H9 (cell line): ENCODE results near the gene DPYD. TPM values are rescaled to one million over a fixed set of nuclear protein-coding genes. Genes with fewer than 3 reads are reported as not detected.

ENCODE experiments used
- DNase-seq: peaks from one replicate; pipeline ENCODE4 v3.0.0-alpha.2; 2017
- H2AFZ ChIP-seq: one replicate; pipeline ENCODE4 v1.6.1; 2013; ENCODE audit warnings: mild to moderate bottlenecking, low read length, control low read depth, moderate library complexity
- H2AK5ac ChIP-seq: 2 replicates; pipeline ENCODE4 v1.6.1; 2013; ENCODE audit warnings: low read length, control low read depth, mixed read lengths; ENCODE audit not compliant: insufficient read length
- H2BK120ac ChIP-seq: one replicate; pipeline ENCODE4 v1.6.1; 2013; ENCODE audit warnings: low read depth, mild to moderate bottlenecking, low read length, control low read depth, inconsistent platforms; ENCODE audit not compliant: poor library complexity, severe bottlenecking
- H2BK12ac ChIP-seq: 2 replicates; pipeline ENCODE4 v1.6.1; 2013; ENCODE audit warnings: low read length, control low read depth, mixed read lengths, low read depth; ENCODE audit not compliant: insufficient read length
- H2BK15ac ChIP-seq: 2 replicates; pipeline ENCODE4 v1.6.1; 2013; ENCODE audit warnings: low read depth, low read length, control low read depth
- H2BK20ac ChIP-seq: one replicate; pipeline ENCODE4 v1.6.1; 2013; ENCODE audit warnings: low read depth, mild to moderate bottlenecking, low read length, control low read depth, inconsistent platforms; ENCODE audit not compliant: poor library complexity, severe bottlenecking
- H2BK5ac ChIP-seq: 2 replicates; pipeline ENCODE4 v1.6.1; 2013; ENCODE audit warnings: low read length, control low read depth, mixed read lengths; ENCODE audit not compliant: insufficient read length
- H3K14ac ChIP-seq: 2 replicates; pipeline ENCODE4 v1.6.1; 2013; ENCODE audit warnings: low read length, control low read depth; ENCODE audit not compliant: insufficient read depth
- H3K18ac ChIP-seq: 2 replicates; pipeline ENCODE4 v1.6.1; 2013; ENCODE audit warnings: low read depth, mild to moderate bottlenecking, mixed read lengths, low read length, control low read depth; ENCODE audit not compliant: insufficient read length
- H3K23ac ChIP-seq: 2 replicates; pipeline ENCODE4 v1.6.1; 2013; ENCODE audit warnings: low read length, control low read depth, mixed read lengths, low read depth; ENCODE audit not compliant: insufficient read length
- H3K23me2 ChIP-seq: 2 replicates; pipeline ENCODE4 v1.6.1; 2013; ENCODE audit warnings: low read depth, mild to moderate bottlenecking, mixed read lengths, low read length, control low read depth; ENCODE audit not compliant: insufficient read length, poor library complexity, severe bottlenecking
- H3K27ac ChIP-seq: 2 replicates; pipeline ENCODE4 v1.5.1; 2013; ENCODE audit warnings: low read length, control low read depth, mixed read lengths, low read depth; ENCODE audit not compliant: insufficient read length
- H3K27me3 ChIP-seq: 2 replicates; pipeline ENCODE4 v1.6.1; 2013; ENCODE audit warnings: low read length, control low read depth, inconsistent platforms; ENCODE audit not compliant: insufficient read depth
- H3K4ac ChIP-seq: 2 replicates; pipeline ENCODE4 v1.6.1; 2013; ENCODE audit warnings: low read depth, mild to moderate bottlenecking, control low read depth, inconsistent platforms, low read length, moderate library complexity
- H3K4me1 ChIP-seq: 2 replicates; pipeline ENCODE4 v1.6.1; 2013; ENCODE audit warnings: low read length, control low read depth, inconsistent platforms; ENCODE audit not compliant: insufficient read depth
- H3K4me2 ChIP-seq: 2 replicates; pipeline ENCODE4 v1.6.1; 2013; ENCODE audit warnings: low read length, control low read depth, mixed read lengths; ENCODE audit not compliant: insufficient read length, insufficient read depth
- H3K56ac ChIP-seq: 2 replicates; pipeline ENCODE4 v1.6.1; 2013; ENCODE audit warnings: low read depth, mild to moderate bottlenecking, mixed read lengths, low read length, control low read depth; ENCODE audit not compliant: insufficient read length
- H3K79me1 ChIP-seq: 2 replicates; pipeline ENCODE4 v1.6.1; 2013; ENCODE audit warnings: low read depth, mild to moderate bottlenecking, moderate library complexity, low read length, control low read depth, inconsistent platforms; ENCODE audit not compliant: insufficient read depth, poor library complexity, severe bottlenecking
- H3K79me2 ChIP-seq: 2 replicates; pipeline ENCODE4 v1.6.1; 2013; ENCODE audit warnings: low read length, control low read depth, inconsistent platforms; ENCODE audit not compliant: insufficient read depth
- H3K9ac ChIP-seq: 2 replicates; pipeline ENCODE4 v1.6.1; 2013; ENCODE audit warnings: low read length, control low read depth, mixed read lengths; ENCODE audit not compliant: insufficient read length; ENCODE audit errors: extremely low read depth
- H3K9me3 ChIP-seq: one replicate; pipeline ENCODE4 v1.6.1; 2013; ENCODE audit warnings: low read depth, low read length, inconsistent platforms; ENCODE audit not compliant: control insufficient read depth
- H3T11ph ChIP-seq: one replicate; pipeline ENCODE4 v1.6.1; 2013; ENCODE audit warnings: mild to moderate bottlenecking, low read length, control low read depth, inconsistent platforms
- H4K20me1 ChIP-seq: one replicate; pipeline ENCODE4 v1.6.1; 2013; ENCODE audit not compliant: control insufficient read depth, insufficient read length, insufficient read depth
- H4K5ac ChIP-seq: 2 replicates; pipeline ENCODE4 v1.6.1; 2013; ENCODE audit warnings: low read depth, mild to moderate bottlenecking, mixed read lengths, low read length, control low read depth; ENCODE audit not compliant: insufficient read length
- H4K8ac ChIP-seq: replicated peaks from 2 replicates; pipeline ENCODE4 v1.6.1; 2013; ENCODE audit warnings: low read length, control low read depth, mixed read lengths, low read depth; ENCODE audit not compliant: insufficient read length
- H4K91ac ChIP-seq: 2 replicates; pipeline ENCODE4 v1.6.1; 2013; ENCODE audit warnings: low read depth, mild to moderate bottlenecking, moderate library complexity, mixed read lengths, low read length, control low read depth; ENCODE audit not compliant: insufficient read length
- H3K27ac Mint-ChIP-seq, 3 experiments: 2 replicates in 2 of 3; 3 replicates in 1 of 3; pipeline ENCODE4 v1.8.0; 2020 to 2021; ENCODE audit warnings: mixed read lengths in 3 of 3, mild to moderate bottlenecking in 1 of 3, moderate library complexity in 1 of 3
- H3K27me3 Mint-ChIP-seq: 2 replicates; pipeline ENCODE4 v1.8.0; 2021; ENCODE audit warnings: low read depth, mild to moderate bottlenecking, moderate library complexity, mixed read lengths
- H3K36me3 Mint-ChIP-seq, 3 experiments: 2 replicates in 2 of 3; 3 replicates in 1 of 3; pipeline ENCODE4 v1.8.0; 2020 to 2021; ENCODE audit warnings: low read depth in 3 of 3, mixed read lengths in 3 of 3; ENCODE audit not compliant: insufficient read depth in 1 of 3
- H3K4me1 Mint-ChIP-seq, 2 experiments: 2 replicates each; pipeline ENCODE4 v1.8.0; 2020; ENCODE audit warnings: mixed read lengths in 2 of 2
- H3K4me3 Mint-ChIP-seq, 2 experiments: 2 replicates in 1 of 2; 3 replicates in 1 of 2; pipeline ENCODE4 v1.8.0; 2020 to 2021; ENCODE audit warnings: mild to moderate bottlenecking in 2 of 2, mixed read lengths in 2 of 2, moderate library complexity in 1 of 2
- H3K9me3 Mint-ChIP-seq, 2 experiments: 2 replicates in 1 of 2; 3 replicates in 1 of 2; pipeline ENCODE4 v1.8.0; 2020; ENCODE audit warnings: mild to moderate bottlenecking in 2 of 2, mixed read lengths in 2 of 2, moderate library complexity in 1 of 2
- CTCF ChIP-seq: fragments of 200-600 bp; sonication (generic); conservative IDR thresholded peaks from 3 replicates; pipeline ENCODE4 v1.8.0; 2021; ENCODE audit warnings: antibody characterized with exemption, mild to moderate bottlenecking
- total RNA-seq: library from RNA; stranded (reverse); gene quantifications from 2 replicates; pipeline ENCODE4 v1.2.1, GENCODE V29; 2021

Gene DPYD
- total RNA-seq, 1 experiment from 2014 or later, result 0.37 TPM

GRCh38 chr1:97051823-97052222, 869.0 kb downstream of the DPYD start:
- H4K5ac ChIP-seq, result no peak overlapping the region
- peaks cover 6 to 18% of the 10 kb centered on the region in 2 experiments for H3K4me1 Mint-ChIP-seq
- H3K4me1 ChIP-seq, result no peaks in the 10 kb centered on the region
- no peaks in the 10 kb centered on the region for H3K79me2 ChIP-seq
- no peak overlapping the region for H3K4me3 Mint-ChIP-seq
- H4K8ac ChIP-seq, result no peak overlapping the region
- no peak overlapping the region for H3T11ph ChIP-seq
- H3K23me2 ChIP-seq, result no peaks in the 10 kb centered on the region
- H3K9me3 Mint-ChIP-seq, result peaks cover 19 to 20% of the 10 kb centered on the region in 2 experiments
- H3K27me3 Mint-ChIP-seq, result no peaks in the 10 kb centered on the region
- no peak overlapping the region; a peak in 1 of 7 replicates for H3K27ac Mint-ChIP-seq
- TF ChIP-seq CTCF, result no peak
- no peak overlapping the region for H3K23ac ChIP-seq
- H2BK12ac ChIP-seq, result no peak overlapping the region
- no peak overlapping the region for H4K91ac ChIP-seq
- H3K4ac ChIP-seq, result no peak overlapping the region
- H3K9me3 ChIP-seq, result peaks cover 6% of the 10 kb centered on the region
- no peak overlapping the region for H3K9ac ChIP-seq
- no peaks in the 10 kb centered on the region for H3K27me3 ChIP-seq
- no peak overlapping the region for H3K4me2 ChIP-seq
- H3K56ac ChIP-seq, result no peak overlapping the region
- no peak overlapping the region for H3K18ac ChIP-seq
- no peak overlapping the region for H2BK15ac ChIP-seq
- no peaks in the 10 kb centered on the region for H3K79me1 ChIP-seq
- DNase-seq, result no peak
- H2AK5ac ChIP-seq, result no peak overlapping the region
- H3K27ac ChIP-seq, result no peak overlapping the region
- no peak overlapping the region for H2AFZ ChIP-seq
- no peak overlapping the region for H3K14ac ChIP-seq
- no peak overlapping the region for H2BK20ac ChIP-seq
- H4K20me1 ChIP-seq, result no peaks in the 10 kb centered on the region
- no peak overlapping the region for H2BK120ac ChIP-seq
- peaks cover 12 to 21% (median 18%) of the 10 kb centered on the region in 3 experiments for H3K36me3 Mint-ChIP-seq
- no peak overlapping the region for H2BK5ac ChIP-seq
